HUES48 (cell line): ENCODE measurements around the gene CCDC33.

ENCODE experiments used
- H3K27ac ChIP-seq: one replicate; pipeline ENCODE4 v1.7.0; 2013; ENCODE audit warnings: low read depth, low read length, inconsistent platforms
- H3K27me3 ChIP-seq: 2 replicates; pipeline ENCODE4 v1.6.1; 2013; ENCODE audit warnings: mild to moderate bottlenecking, low read length; ENCODE audit not compliant: control insufficient read depth, insufficient read depth
- H3K36me3 ChIP-seq: 2 replicates; pipeline ENCODE4 v1.6.1; 2013; ENCODE audit warnings: low read length; ENCODE audit not compliant: control insufficient read depth, insufficient read depth
- H3K4me1 ChIP-seq: 2 replicates; pipeline ENCODE4 v1.6.1; 2013; ENCODE audit warnings: mild to moderate bottlenecking, low read length; ENCODE audit not compliant: control insufficient read depth, insufficient read depth
- H3K4me3 ChIP-seq: 2 replicates; pipeline ENCODE4 v1.5.1; 2013; ENCODE audit warnings: mild to moderate bottlenecking, low read depth, low read length
- H3K9ac ChIP-seq: 2 replicates; pipeline ENCODE4 v1.6.1; 2013; ENCODE audit warnings: mild to moderate bottlenecking, low read depth, low read length, moderate library complexity
- H3K9me3 ChIP-seq: 2 replicates; pipeline ENCODE4 v1.6.1; 2013; ENCODE audit warnings: low read length; ENCODE audit not compliant: control insufficient read depth, insufficient read depth

CCDC33 gene

DNA sequence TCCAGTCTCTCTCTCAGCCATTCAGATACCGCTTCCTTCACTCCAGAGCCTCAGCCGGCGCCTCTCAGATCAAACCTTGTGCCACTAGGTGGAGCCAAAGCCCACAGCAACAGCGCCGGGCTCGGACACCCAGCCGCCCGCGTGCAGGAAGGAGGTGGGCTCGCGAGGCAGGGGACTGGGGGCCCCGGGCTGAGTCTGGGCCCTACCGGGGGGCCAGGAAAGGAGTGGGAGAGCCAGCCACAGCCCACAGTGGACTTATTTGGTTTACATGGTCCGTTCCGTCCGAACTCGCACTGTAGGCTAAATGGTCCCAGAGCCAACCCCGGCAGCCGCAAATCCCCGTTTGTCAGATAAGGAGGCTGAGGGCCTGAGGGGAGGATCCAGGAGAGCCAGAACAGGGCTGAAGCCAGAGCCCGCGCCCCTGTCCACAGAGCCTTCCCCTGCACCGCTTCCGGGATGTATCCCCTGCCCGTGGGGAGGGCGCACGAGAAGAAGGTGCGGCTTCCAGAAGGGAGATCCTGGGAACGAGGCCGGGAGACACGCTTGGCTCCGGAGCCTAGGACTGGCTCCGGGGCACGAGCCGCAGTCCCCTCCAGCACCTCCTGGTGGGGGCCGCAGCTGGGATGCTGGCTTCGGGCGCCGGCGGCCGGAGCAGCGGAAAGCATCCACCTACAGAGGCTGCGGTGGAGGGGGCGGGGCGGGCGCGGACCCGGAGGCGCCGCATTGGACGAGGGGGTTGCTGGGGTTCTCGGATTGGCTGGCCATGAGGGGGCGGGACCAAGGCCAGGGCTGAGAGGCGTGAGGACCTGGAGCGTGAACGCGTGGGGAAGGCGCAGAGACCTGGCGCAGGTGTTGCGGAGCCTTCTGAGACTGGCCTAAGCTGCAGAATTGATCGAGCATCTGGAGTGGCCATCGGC, 137.9 kb downstream of the CCDC33 start:
- Histone ChIP-seq H3K27ac (peak overlapping the region; percentile 36), H3K9me3 (no peaks in the 10 kb centered on the region), H3K36me3 (no peaks in the 10 kb centered on the region), H3K4me1 (peaks cover 8% of the 10 kb centered on the region), H3K9ac (no peak overlapping the region), H3K27me3 (peaks cover 5% of the 10 kb centered on the region; the same call in 1 of the 2 replicates), H3K4me3 (peak overlapping the region; percentile 80)

DNA sequence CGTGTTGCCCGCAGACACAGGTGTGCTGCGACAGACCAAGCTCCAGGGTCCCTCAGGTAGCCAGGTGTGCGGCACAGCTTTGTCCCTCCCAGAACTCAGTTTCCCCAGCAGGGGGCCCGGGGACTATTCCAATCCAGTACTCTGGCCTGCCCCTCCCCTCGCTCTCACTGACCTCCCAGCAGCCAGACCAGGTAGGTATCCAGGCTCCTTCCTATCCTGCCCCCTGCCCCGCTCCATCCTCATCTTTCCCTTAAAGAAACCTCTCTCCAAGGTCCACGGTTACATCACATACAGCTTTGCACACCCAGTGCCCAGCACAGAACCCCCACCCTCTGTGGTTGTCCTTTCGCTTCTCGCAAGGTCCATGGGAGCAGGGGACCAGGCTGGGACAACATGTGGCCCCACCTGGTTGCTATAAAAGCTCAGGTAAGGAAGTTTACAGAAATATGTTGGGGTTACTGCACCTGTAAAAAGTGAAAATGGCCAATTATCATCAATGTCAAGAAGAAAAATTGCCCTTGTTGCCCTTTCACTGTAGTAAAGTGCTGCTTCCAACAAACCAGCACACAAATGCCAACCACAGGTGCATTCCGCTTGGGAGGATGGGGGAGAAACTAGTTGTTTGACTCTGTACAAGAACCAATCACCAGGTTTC, 138.6 kb downstream of the CCDC33 start:
- Histone ChIP-seq H3K4me3 (peak overlapping the region; percentile 80), H3K27ac (no peak overlapping the region), H3K4me1 (peaks cover 8% of the 10 kb centered on the region), H3K9ac (no peak overlapping the region), H3K36me3 (no peaks in the 10 kb centered on the region), H3K9me3 (no peaks in the 10 kb centered on the region), H3K27me3 (peaks cover 5% of the 10 kb centered on the region; the same call in 1 of the 2 replicates)

DNA sequence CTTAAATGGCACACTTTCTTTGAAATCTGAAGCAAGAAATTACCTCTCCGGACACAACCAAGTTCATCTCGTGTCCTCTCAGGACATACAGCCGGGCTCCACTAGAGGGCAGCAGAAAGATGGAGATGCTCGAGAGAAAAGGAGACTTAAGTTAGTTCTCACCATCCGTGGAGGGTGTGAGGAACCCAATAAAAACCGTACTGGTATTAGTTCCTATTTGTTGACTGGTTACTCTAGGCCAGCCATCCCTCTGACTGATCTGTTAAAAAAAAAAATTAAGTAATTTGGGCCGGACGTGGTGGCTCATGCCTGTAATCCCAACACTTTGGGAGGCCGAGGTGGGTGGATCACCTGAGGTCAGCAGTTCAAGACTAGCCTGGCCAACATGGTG, 139.2 kb downstream of the CCDC33 start:
- Histone ChIP-seq H3K9me3 (no peaks in the 10 kb centered on the region), H3K27me3 (peaks cover 5% of the 10 kb centered on the region; the same call in 1 of the 2 replicates), H3K9ac (no peak overlapping the region), H3K4me1 (peaks cover 8% of the 10 kb centered on the region), H3K36me3 (no peaks in the 10 kb centered on the region), H3K27ac (no peak overlapping the region), H3K4me3 (peak overlapping the region; percentile 80; the same call in 1 of the 2 replicates)

GRCh38 chr15:74376226-74376625, 140.1 kb downstream of the CCDC33 start:
- Histone ChIP-seq H3K36me3 (no peaks in the 10 kb centered on the region), H3K27ac (no peak overlapping the region), H3K4me3 (no peak overlapping the region), H3K9ac (no peak overlapping the region), H3K9me3 (no peaks in the 10 kb centered on the region), H3K4me1 (peaks cover 8% of the 10 kb centered on the region), H3K27me3 (peaks cover 5% of the 10 kb centered on the region; the same call in 1 of the 2 replicates)

- Histone ChIP-seq H3K4me1 (peaks cover 8% of the 10 kb centered on the region), H3K9ac (no peak overlapping the region), H3K27ac (no peak overlapping the region), H3K9me3 (no peaks in the 10 kb centered on the region), H3K27me3 (peaks cover 5% of the 10 kb centered on the region; the same call in 1 of the 2 replicates), H3K4me3 (no peak overlapping the region), H3K36me3 (no peaks in the 10 kb centered on the region)
Measured at GRCh38 chr15:74376825-74377581, 140.9 kb downstream of the CCDC33 start.

GRCh38 chr15:74377831-74378766, 142.0 kb downstream of the CCDC33 start:
- H3K4me1 ChIP-seq: peaks cover 8% of the 10 kb centered on the region
- no peak overlapping the region for H3K4me3 ChIP-seq
- no peak overlapping the region for H3K27ac ChIP-seq
- no peaks in the 10 kb centered on the region for H3K36me3 ChIP-seq
- no peaks in the 10 kb centered on the region for H3K9me3 ChIP-seq
- H3K9ac ChIP-seq: no peak overlapping the region
- H3K27me3 ChIP-seq: peaks cover 5% of the 10 kb centered on the region; the same call in 1 of the 2 replicates

DNA sequence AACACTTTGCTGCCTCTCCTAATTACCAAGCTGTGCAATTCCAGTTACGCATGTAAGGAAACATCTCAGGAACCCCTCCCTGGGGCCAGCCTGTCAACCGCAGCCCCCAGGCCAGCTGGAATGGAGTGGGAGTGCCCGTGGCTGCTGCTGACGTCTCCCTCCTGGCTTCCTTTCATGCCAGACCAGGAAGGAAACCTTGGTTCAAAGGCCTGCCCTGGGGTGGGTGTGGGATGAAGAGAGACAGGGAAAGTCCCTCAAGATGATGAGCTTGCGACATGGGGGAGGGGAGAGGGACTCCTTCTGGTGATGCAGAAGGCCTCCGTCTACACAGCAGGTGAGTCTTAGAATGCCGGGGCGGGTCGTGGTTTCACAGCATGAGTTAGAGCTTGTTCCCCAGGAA, 142.7 kb downstream of the CCDC33 start:
- Histone ChIP-seq H3K9me3 (no peaks in the 10 kb centered on the region), H3K4me1 (peaks cover 8% of the 10 kb centered on the region), H3K27me3 (peaks cover 5% of the 10 kb centered on the region; the same call in 1 of the 2 replicates), H3K4me3 (no peak overlapping the region), H3K27ac (no peak overlapping the region), H3K9ac (no peak overlapping the region), H3K36me3 (no peaks in the 10 kb centered on the region)

DNA sequence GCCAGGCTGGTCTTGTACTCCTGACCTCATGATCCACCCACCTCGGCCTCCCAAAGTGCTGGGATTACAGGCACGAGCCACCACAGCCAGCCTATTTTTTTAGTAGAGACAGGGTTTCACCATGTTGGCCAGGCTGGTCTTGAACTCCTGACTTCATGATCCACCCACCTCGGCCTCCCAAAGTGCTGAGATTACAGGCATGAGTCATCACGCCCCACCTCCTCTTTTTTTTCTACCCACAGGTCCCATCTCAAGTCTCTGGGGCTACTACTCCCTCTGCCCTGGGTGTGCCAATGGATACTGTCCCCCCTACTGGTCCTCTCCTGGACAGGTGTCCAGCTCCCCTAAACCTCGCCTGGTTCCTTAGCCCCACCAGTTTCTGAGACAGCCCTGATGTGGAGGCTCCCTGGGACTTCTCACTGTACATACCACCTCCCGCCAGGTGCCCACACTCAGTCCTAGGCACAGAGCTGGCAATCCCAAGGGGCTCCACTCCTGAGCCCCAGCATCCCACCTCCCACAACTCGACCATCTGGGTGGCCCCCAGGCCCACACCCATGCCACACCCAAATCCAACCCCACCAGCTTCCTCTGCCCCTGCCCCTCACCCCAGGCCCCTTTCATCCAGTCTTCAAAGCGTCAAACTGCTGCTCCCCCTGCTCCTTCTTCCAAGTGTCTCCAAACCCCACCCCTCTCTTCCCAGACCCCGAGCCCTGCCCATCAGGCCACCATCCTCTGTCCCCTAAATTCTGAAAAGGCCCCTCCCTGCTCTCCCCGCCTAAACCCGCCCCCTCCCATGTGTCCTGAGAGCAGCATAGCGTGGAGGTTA, 144.4 kb downstream of the CCDC33 start:
- H3K36me3 ChIP-seq: no peaks in the 10 kb centered on the region
- no peak overlapping the region for H3K9ac ChIP-seq
- no peaks in the 10 kb centered on the region for H3K4me1 ChIP-seq
- H3K9me3 ChIP-seq: no peaks in the 10 kb centered on the region
- H3K27me3 ChIP-seq: no peaks in the 10 kb centered on the region
- H3K27ac ChIP-seq: no peak overlapping the region
- no peak overlapping the region for H3K4me3 ChIP-seq

- H3K4me1 ChIP-seq: peaks cover under 1% of the 10 kb centered on the region; the same call in 1 of the 2 replicates
- H3K36me3 ChIP-seq: no peaks in the 10 kb centered on the region
- no peak overlapping the region for H3K27ac ChIP-seq
- H3K4me3 ChIP-seq: no peak overlapping the region
- no peaks in the 10 kb centered on the region for H3K9me3 ChIP-seq
- H3K27me3 ChIP-seq: no peaks in the 10 kb centered on the region
- no peak overlapping the region for H3K9ac ChIP-seq
Measured at GRCh38 chr15:74381190-74381453, 145.0 kb downstream of the CCDC33 start.
